H4 (cell line): Measurements from ENCODE around the gene JADE2. TPM values are rescaled to one million over a fixed set of nuclear protein-coding genes. Genes with fewer than 3 reads are reported as not detected.
"Not testable (repeated sequence)": the region's sequence is repeated elsewhere in the genome, so short reads cannot be mapped to it uniquely, and the experiment has no call there.

ENCODE experiments used
- DNase-seq: peaks from one replicate; pipeline ENCODE4 v3.0.0-alpha.2; 2015; ENCODE audit warnings: low spot score
- total RNA-seq: library from RNA; depleted of rRNA; stranded (reverse); fragments of >200 nt; shearing (Covaris generic); gene quantifications from 2 replicates; pipeline ENCODE4 v1.2.3, GENCODE V29; 2014

The JADE2 gene
- total RNA-seq, 1 experiment from 2014 or later, result 17.9 TPM

DNA sequence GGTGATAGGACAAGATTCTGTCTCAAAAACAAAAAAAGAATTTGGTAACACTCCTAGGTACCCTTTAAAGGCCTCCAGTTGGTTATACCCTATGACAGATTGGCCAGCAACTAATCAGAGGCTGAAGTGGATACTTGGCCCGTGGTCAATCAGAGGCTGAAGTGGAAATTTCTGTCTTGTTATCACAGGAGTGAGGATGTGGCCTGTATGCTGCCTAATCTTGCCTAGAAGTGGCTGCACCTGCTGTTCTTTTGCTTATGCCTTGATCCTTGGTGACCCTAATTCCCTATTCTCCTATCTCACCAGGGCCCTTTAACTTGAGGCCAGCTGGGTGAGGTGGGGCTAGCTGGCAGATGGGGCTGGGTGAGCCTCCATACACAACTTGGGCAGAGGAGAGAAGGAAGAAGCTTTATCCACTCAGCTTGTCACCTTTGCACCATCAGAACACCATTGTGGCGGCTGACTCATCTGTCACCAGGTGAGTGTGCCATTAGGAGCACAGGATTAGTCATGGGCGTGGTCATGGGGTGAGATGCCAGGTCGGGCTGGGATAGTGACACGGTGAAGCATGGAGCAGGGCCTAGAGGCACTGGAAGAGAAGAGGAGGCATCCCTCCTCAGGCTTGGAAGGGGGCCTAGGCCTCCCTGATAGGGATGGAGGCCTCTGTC lies 65.7 kb downstream of the JADE2 start:
- no peak for DNase-seq

DNA sequence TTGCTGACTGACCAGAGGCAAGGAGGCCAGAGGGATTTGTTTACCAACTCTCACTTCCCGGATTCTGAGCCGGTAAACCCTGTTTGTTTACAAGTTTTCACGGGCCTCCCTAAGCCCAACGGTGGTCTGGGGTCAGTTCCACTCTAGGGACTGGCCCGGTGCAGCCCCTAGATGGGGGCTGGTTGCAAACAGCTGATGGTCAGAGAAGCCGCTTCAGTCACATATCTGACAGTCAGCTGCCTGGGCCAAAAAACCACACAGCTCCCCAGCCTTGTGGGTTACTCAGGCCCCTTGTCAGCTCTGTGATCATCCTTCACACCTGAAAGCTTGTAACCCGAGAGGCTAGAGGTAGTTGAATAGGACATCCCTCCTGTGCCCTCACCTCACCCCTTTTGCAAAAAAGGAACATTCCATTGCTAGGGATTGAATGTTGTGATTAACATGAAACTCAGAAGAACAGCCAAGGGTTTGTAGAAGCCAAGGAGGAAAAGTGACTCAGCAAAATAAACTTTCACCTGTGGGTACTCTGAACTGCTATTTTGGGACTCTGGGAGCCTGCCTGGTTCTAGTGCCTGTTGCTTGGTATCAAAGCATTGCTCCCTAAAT lies 66.8 kb downstream of the JADE2 start:
- DNase-seq, result peak; percentile 27

DNA sequence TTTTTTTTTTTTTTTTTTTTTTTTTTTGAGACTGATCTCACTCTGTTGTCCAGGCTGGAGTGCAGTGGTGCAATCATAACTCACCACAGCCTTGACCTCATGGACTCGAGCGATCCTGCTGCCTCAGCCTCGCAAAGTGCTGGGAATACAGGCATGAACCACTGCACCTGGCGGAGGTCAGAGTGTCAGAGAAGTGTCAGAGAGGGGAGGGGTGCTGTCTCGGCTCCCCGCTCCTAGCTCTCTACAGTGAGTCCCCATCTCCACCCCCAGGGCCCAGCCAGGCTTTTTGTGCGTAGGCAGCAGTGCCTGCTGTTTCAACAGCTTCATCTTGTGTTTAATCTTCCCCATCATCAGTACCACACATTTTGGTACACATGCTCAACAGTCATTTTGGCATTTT lies 68.9 kb downstream of the JADE2 start:
- no peak for DNase-seq

DNA sequence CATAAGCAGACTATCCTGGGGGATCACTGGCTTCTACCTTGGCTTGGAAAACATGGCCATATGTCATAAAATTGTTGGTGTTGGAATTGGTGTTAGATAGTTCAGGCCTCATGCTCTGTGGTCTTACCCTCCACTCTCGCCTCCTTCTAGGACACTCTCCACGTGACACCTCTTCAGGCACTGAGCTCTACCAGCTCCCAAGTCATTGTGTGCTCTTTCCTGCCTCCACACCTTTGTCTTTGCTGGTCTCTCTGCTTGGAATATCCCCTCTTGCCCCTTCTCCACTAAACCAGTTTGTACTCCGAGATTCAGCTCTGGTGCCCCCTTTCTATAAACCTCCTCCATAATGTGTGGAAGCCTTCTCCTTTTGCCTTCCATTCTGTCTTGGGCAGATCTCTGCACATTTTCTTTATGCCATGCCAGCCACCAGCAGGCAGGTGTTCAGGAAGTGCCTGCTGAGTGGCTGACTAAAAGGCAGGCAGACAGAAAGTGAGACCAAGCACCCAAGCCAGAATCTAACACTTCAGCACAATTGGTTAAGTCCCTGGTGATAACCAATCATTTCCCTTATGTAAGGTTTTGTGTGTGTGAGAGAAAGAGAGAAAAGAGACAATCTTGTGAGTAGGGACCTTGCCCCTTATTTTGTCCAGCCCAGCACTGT lies 69.5 kb downstream of the JADE2 start:
- no peak for DNase-seq

DNA sequence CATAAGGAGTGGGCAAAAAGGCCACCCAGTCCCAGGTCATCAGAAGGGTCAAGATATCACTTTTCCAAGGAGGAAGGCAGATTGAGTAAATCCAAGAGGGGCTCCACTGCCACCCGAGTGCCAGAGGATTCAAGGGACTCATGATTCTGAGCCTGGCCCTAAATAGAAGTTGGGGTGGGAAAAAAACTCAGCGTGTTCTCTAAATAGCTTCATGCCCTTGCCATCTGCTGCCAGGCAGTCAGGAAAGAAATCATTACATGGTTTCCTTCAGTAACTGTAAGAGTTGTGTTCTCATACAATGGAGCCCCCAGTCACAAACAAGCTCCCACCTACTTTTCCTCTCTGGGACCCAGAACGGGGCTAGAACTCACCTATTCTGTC lies 70.0 kb downstream of the JADE2 start:
- DNase-seq, result no peak

DNA sequence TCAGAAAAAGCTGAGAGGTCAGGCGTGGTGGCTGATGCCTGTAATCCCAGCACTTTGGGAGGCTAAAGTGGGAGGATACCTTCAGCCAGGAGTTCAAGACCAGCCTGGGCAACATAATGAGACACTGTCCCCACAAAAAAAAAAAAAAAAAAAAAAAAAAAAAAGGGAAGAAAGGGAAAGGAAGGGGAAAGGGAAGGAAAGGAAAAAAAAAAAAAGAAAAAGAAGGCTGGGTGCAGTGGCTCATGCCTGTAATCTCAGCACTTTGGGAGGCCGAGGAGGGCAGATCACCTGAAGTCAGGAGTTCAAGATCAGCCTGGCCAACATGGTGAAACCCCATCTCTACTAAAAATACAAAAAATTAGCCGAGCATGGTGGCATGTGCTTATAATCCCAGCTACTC lies 74.3 kb downstream of the JADE2 start:
- not testable (repeated sequence) for DNase-seq

DNA sequence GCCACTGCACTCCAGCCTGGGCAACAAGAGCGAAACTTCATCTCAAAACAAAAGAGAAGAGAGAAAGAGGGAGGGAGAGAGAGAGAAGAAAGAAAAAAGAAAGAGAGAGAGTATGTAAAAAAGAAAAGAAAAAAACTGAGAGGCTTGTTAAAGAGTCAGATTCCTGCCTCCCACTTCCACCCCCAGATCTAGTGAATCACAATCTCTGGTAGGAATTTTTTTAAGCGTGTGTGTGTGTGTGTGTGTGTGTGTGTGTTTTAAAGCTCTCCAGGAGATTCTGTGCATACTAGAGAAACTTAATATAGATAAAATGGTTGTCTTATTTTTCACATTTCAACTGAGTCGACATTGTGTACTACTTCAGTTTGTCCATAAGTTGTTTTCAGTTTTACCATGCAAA lies 75.1 kb downstream of the JADE2 start:
- DNase-seq, result no peak

DNA sequence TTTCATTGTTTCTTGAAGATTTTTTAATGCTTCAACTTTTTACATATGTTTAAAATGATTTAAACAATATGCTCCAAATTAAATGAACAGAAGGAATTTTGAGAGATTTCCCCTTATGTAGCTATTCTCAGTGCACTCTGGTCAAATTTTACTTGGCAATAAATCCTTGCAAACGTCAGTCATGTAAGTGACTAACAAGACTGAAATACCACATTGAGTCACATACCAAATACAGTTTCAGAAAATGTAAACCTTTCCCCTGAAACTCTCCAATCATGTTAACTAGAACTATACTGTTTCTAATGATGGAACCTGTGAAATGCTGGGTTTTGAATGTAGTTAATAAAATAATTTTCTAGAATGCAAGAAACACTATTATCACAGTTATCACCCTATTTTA lies 77.6 kb downstream of the JADE2 start:
- no peak for DNase-seq

DNA sequence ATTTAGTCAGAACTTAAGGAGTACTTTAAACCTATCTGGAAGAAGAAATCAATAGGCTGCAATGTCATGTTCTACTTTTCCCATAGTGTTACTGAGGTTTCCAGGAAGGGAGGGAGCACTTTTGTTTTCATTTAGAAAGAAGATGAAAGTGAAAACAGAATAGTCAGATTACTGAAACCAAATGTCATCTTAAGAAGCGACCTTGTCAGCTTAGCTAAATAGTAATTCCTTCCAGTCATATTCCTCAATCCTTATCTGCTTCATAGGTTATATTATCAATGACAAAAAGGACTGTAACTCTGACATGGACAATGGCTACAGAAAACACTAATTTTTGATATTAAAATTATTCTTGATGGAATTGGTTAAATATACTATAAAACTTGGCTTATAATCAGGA lies 79.4 kb downstream of the JADE2 start:
- no peak for DNase-seq

DNA sequence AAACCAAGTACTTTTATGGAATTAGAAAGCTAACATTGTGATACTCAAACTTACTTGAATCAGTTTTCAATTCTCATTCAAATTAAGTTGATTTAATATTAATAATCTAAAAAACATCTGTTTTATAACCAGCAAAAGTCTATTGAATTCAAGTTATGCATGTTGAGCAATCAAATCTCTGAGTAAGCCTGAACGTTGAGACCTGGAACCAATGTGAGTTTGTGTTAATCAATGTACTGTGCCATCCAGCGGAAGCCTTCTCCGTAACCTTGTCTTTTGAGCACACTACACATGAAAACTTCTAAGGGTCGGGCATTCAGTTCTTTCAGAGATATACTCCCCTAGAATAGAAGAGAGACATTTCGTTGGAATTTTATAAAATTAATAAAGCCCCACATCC lies 81.3 kb downstream of the JADE2 start:
- no peak for DNase-seq

DNA sequence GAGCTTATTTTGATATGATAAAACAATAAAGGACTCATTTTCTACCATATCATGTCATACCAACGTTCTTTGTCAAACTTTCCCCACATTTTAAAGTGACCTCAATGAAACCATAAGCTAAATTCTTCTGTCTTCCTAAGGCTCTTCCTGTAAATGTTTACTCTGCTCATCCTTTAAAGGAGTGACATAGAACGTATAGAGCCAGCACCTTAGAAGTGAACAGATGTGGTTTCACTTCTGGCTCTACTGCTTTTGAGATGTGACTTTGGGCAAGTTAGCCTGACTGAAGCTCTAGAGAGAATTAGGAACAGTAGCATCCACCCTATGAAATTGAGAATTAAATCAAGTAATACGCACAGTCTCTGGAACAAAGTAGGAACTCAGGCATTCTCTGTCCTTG lies 83.1 kb downstream of the JADE2 start:
- no peak for DNase-seq

DNA sequence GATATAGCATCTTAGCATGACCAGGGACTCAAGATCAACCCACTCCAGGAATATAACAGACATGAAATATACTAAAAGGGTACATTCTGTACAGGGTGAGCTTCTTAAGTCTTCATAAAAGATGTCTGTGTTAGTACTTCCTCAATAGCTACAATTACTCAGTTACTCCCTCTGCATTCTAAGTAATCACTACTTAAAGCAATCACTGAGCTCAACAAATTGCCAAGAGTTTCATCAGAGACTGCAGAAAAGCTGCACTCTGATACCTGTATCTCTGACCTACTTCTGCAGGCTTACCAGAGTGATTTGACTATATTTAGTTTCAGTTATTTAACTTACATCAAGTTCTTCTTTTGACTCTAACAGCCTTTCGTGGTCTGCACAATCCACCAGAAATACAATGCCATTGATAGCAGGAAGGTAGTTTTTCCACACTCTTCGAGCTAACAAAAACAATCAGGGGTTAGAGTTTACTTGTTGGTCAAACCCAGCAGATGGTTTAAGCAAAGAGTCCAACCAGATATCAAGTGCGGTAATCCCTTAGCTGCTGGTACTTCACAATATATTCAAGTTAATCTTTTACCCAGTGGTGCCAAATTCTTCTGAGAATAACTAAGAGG lies 83.9 kb downstream of the JADE2 start:
- DNase-seq, result no peak

DNA sequence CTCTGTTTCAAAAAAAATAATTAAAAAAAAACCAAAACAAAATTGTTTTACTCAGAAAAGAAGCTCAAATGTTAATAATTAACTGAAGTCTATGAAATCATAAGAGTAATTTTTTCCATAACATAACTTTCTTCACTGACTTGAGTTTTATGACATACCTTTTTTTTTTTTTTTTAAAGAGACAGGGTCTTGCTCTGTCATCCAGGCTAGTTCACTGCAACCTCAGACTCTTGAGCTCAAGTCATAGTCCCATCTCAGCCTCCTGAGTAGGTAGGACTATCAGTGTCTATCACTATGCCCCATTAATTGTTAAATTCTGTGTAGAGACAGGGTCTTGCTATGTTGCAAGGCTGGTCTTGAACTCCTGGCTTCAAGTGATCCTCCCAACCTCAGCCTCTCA lies 85.3 kb downstream of the JADE2 start:
- DNase-seq, result no peak

DNA sequence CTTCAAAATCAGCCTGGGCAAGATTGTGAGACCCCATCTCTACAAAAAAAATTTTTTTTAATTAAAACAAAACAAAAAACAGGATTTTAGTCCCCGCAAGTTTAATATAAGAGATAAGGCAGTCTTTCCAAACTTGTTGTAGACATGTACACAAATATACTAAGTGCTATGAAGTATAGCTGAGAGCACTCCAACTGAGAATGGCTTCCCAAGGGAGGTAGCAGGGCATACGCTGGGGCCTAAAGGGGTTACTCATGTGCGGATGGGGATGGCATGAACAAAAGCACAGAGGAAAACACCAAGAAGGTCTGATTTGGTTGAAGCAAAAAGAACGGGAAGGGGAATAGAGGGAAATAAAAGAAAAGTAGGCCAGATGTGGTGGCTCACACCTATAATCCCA lies 86.0 kb downstream of the JADE2 start:
- no peak for DNase-seq

DNA sequence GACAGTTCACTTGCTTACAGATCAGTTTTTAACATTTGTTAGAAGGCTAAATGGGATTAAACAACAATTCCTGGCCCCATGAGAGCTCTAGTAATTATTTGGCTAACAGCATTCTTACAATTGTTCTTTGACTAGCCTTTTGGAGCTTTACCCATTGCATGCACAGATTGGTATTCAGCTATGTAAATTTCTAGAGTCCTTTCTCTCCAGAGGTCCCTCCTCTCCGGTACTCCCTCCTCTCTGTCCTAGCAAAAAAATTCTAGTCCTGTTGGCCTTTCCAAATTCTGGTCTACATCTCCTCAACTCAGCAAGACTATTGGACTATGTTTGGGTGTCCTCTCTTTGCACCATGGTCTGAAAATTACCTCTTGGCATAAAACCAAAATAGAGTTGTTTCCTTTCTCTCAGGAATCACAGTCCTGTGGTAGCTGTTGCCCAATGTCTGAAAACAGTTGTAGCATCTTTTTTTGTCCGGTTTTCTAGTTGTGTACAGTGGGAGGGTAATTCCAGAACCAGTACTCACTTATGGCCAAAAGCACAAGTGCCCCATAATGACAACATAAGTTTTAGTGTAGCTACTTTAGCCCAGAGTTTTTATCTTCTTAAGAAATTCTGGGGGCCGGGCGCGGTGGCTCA lies 89.1 kb downstream of the JADE2 start:
- no peak for DNase-seq

DNA sequence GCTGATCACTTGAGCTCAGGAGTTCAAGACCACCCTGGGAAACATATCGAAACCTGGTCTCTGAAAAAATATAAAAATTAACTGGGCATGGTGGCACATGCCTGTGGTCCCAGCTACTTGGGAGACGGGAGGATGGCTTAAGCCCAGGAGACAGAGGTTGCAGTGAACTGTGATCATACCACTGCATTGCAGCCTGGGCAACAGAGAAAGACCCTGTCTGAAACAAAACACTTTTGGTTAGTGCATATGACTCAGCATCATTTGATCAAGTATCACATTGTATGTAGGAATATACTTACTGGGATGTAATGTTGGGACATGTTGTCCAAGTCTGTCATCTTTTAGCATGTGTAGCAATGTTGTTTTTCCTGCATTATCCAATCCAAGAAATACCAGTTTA lies 95.2 kb downstream of the JADE2 start:
- no peak for DNase-seq

DNA sequence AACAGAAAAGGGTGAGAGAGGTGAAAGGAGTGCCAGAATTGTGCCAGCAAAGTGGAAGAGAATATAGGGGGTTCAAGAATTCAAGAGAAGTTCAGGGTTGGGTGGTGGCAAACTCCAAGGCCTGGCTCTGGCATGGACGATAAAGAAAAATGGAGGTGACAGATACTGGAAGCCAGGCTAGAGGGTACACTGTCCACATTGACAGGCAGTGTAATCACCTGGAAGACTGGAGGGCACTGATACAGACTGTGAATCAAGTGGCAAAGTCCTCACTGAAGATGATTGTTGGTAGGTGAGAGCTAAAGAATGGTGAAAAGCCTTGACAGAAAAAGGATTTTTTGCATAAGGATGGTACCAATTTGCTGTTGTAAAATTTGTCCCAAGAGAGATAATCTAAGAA lies 100.1 kb downstream of the JADE2 start:
- DNase-seq, result no peak

DNA sequence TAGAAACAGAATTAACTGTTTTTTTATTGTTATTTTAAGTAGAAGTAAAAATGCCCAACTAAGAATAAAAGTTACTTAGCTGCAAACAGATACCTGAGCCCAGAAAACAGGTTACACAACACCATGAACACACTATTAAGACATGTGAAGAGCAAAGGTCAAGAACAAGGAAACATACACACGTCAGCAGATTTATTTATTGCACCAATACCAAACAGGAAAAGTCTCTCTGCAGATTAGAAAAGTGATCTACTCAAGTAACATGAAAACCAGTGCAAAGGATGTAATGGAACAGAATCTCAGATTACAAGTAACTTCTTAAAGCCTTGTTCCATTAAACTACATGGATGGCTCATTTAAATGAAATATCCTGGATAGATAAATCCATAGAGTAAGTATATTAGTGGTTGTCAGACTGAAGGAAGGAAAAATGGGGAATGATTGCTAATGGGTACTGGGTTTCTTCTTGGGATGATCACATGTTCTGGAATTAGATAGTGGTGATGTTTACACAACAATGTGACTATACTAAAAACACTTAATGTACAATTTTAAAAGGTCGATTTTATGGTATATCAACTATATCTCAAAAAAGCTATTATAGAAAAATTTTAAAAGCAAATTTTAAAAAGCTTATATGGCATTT lies 101.0 kb downstream of the JADE2 start:
- no peak for DNase-seq
